ENCODE measurements around the gene ZFP90.

DNA sequence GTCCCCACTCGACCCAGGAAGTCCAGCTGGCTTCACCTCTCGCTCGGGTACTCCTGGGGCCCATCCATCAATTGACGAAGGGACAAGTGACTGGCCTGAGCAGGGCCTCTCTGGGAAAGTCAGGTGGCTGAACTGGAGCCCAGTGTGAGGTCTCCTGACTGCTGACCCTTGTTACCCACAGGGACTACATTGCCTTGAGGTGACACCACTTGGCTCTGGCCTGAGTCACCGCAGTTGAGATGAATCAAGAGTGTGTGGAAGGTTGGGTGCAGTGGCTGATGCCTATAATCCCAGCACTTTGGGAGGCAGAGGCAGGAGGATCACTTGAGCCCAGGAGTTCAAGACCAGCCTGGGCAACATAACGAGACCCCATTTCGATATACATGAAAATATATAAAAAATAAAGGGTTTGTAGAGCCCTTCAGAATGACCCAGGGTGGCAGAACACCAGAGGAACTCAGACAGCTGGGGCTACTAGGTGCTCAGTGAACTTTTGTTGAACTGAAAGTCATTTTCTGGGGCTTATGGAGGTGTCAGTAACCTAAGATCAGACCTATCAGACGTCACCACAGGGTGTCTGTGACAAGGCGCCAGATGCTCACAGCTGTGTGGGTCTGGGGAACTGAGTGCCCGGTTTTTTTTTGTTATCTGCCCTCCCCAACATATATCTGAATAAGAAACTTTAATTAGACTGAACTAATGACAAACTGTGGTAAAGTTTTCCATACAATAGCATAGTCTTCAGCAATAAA, 14.8 kb upstream of the ZFP90 start:
- TF ChIP-seq, protein P1, sequence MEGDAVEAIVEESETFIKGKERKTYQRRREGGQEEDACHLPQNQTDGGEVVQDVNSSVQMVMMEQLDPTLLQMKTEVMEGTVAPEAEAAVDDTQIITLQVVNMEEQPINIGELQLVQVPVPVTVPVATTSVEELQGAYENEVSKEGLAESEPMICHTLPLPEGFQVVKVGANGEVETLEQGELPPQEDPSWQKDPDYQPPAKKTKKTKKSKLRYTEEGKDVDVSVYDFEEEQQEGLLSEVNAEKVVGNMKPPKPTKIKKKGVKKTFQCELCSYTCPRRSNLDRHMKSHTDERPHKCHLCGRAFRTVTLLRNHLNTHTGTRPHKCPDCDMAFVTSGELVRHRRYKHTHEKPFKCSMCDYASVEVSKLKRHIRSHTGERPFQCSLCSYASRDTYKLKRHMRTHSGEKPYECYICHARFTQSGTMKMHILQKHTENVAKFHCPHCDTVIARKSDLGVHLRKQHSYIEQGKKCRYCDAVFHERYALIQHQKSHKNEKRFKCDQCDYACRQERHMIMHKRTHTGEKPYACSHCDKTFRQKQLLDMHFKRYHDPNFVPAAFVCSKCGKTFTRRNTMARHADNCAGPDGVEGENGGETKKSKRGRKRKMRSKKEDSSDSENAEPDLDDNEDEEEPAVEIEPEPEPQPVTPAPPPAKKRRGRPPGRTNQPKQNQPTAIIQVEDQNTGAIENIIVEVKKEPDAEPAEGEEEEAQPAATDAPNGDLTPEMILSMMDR (conservative IDR thresholded peaks at IDR 0.05), result no peak
- no peak for TF ChIP-seq ZFX (IDR thresholded peaks at IDR 0.05)
